Erythroblast (primary cell): ENCODE results near the gene DACH1.

Experiments
- GATA1 ChIP-seq: IDR thresholded peaks from 2 replicates; pipeline ENCODE4 v1.6.1; 2011; ENCODE audit warnings: low read depth, mild to moderate bottlenecking, control low read depth, low read length, moderate library complexity
- POLR2A ChIP-seq: IDR thresholded peaks from 2 replicates; pipeline ENCODE4 v1.6.1; 2011; ENCODE audit warnings: mild to moderate bottlenecking, low read length

GRCh38 chr13:71780546-71780945 is 86.5 kb downstream of the DACH1 start:
- no peak for TF ChIP-seq POLR2A
- TF ChIP-seq GATA1, result no peak
